Measurements from ENCODE around the gene PITHD1.
A peak's percentile ranks its signal among the peaks of the same experiment; 100 is the strongest.
"Not testable (repeated sequence)": the region's sequence is repeated elsewhere in the genome, so short reads cannot be mapped to it uniquely, and the experiment has no call there.

PITHD1 gene, protein sequence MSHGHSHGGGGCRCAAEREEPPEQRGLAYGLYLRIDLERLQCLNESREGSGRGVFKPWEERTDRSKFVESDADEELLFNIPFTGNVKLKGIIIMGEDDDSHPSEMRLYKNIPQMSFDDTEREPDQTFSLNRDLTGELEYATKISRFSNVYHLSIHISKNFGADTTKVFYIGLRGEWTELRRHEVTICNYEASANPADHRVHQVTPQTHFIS

DNA sequence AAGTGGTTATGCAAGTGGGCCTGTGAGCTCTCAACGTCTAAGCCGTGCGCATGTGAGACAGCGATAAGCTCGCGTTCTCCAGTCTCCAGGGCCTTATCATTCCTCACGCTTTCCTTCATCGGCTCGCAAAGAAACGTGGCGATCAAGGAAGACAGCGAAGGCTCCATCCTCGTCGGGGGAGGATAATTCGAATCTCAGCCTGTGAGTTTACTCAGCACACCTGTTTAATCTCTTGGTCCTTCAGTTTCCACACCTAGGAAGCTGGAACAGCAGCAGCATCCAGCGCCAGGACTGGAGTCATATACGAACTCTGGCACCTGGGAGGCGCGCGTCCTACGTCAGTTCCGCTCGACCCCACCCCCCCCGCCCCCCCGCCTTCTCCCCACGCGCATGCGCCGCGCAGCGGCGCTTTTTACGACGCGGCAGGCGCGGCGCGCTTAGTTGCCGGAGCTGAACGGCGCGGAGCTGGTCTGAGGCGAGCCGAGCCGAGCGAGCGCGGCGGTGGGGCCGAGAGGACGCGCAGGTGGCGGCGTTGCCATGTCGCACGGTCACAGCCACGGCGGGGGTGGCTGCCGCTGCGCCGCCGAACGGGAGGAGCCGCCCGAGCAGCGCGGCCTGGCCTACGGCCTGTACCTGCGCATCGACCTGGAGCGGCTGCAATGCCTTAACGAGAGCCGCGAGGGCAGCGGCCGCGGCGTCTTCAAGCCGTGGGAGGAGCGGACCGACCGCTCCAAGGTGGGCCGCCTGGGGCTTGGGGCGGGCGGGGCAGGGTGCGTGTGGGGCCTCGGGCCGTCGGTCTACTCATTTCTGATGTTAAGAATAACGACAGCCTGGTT, at the start of gene PITHD1:
Gene PITHD1 (plus strand): TSS at position 440 of the 836 bp plus-strand sequence. CDS start 98 bp downstream, at position 538.
- peak; percentile 93 for DNase-seq (ENCODE audit: low read depth)
- peak within 1 kb of the TSS; percentile 94 for H3K4me3 ChIP-seq (ENCODE audit: low read depth, low read length)
- TF ChIP-seq, protein P1, sequence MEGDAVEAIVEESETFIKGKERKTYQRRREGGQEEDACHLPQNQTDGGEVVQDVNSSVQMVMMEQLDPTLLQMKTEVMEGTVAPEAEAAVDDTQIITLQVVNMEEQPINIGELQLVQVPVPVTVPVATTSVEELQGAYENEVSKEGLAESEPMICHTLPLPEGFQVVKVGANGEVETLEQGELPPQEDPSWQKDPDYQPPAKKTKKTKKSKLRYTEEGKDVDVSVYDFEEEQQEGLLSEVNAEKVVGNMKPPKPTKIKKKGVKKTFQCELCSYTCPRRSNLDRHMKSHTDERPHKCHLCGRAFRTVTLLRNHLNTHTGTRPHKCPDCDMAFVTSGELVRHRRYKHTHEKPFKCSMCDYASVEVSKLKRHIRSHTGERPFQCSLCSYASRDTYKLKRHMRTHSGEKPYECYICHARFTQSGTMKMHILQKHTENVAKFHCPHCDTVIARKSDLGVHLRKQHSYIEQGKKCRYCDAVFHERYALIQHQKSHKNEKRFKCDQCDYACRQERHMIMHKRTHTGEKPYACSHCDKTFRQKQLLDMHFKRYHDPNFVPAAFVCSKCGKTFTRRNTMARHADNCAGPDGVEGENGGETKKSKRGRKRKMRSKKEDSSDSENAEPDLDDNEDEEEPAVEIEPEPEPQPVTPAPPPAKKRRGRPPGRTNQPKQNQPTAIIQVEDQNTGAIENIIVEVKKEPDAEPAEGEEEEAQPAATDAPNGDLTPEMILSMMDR (IDR thresholded peaks at IDR 0.05; ENCODE audit: insufficient read depth, low read depth, low read length, missing control alignments): no peak

DNA sequence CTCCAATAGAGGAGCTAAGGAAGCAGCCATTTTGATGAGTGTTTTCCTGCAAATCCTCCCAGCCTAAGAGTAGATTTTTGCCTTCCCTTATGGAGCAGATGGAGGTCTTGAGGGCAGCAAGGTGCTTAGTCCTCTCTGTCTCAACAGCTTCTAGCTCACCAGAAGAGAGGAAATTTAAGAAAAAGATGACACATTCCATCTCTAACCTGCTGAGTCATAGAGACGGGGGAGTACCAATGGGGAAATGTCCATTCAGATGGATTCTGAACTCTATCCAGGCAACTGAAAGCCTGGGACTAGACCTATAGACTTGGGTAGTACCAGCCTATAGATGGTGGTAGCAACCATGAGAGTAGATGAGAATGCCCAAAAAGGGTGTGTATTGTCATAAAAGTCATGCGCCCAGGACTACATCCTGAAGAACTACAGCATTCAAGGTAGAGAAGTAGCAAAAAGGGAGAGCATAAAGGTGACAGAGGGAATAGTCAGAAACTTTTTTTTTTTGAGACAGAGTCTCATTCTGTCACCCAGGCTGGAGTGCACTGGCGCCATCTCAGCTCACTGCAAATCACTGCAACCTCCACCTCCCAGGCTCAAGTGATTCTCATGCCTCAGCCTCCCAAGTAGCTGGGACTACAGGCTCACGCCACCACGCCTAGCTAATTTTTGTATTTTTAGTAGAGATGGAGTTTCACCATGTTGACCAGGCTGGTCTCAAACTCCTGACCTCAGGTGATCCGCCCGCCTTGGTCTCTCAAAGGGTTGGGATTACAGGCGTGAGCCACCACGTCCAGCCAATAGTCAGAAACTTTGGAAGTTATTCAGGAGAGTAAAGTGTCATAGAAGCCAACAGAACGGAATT, 45.6 kb upstream of the PITHD1 start:
- TF ChIP-seq, protein P1 (IDR thresholded peaks at IDR 0.05; ENCODE audit: insufficient read depth, low read depth, low read length, missing control alignments): no peak
- no peak overlapping the region for H3K4me3 ChIP-seq (ENCODE audit: low read depth, low read length)
- no peak for DNase-seq (ENCODE audit: low read depth)

DNA sequence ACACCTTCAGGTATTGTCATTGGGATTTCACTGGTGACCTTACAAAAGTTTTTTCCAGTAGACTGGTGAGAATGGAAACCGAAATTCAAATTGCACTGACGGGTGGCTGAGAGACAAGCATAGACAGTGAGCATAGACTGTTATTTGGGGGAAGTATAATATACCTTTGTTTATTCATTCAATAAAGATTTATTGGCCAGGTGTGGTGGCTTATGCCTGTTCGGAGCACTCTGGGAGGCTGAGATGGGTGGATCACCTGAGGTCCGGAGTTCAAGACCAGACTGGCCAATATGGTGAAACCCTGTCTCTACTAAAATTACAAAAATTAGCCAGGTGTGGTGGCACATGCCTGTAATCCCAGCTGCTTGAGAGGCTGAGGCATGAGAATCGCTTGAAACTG, 44.9 kb upstream of the PITHD1 start:
- H3K4me3 ChIP-seq (ENCODE audit: low read depth, low read length); DNase-seq (ENCODE audit: low read depth): not testable (repeated sequence)

DNA sequence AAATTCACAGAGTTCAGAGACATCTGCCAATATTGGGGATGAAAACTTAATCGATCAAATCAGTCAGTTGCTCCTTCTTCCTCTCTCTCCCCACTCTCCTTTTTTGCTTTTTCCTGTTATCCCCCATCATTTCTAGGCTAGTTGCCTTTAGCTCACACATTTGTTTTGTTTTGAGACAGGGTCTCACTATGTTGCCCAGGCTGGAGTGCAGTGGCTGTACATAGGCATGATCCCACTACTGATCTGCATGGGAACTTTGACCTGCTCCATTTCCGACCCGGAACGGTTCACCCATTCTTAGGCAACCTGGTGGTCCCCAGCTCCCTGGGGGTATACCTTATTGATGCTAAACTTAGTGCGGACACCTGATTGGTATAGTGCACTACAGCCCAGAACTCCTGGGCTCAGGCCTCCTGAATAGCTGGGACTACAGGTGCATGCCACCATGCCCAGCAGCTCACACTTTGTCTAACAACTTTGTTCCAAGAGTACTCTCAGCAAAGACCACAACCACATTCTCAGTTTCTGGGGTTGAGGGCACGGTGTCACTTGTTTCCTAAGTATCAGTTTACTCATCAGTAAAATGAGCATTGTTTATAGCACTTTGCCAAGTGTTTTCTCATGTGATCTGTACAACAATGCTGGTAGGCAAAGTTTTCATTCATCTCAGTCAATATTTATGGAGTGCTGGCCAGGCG, 41.6 kb upstream of the PITHD1 start:
- TF ChIP-seq, protein P1 (IDR thresholded peaks at IDR 0.05; ENCODE audit: insufficient read depth, low read depth, low read length, missing control alignments): no peak
- no peak overlapping the region for H3K4me3 ChIP-seq (ENCODE audit: low read depth, low read length)
- peak; percentile 69 for DNase-seq (ENCODE audit: low read depth)

DNA sequence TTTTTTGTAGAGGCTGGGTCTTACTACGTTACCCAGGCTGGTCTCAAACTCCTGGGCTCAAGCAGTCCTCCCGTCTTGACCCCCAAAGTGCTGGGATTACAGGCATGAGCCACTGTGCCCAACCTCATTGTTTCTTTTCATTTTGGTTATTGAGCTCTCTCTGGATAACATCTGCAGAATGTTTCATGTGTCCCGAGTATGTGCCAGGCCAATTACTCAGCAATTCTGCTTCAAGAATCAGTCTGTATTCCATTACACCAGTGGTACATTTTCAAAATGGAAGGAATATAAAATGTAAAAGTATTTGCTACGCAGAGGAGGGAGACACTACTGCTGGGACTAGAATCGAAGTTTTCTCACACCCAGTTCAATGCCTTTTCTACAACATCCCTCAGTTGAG, 36.6 kb upstream of the PITHD1 start:
- no peak for DNase-seq (ENCODE audit: low read depth)
- H3K4me3 ChIP-seq (ENCODE audit: low read depth, low read length): no peak overlapping the region
- TF ChIP-seq, protein P1 (IDR thresholded peaks at IDR 0.05; ENCODE audit: insufficient read depth, low read depth, low read length, missing control alignments): no peak

DNA sequence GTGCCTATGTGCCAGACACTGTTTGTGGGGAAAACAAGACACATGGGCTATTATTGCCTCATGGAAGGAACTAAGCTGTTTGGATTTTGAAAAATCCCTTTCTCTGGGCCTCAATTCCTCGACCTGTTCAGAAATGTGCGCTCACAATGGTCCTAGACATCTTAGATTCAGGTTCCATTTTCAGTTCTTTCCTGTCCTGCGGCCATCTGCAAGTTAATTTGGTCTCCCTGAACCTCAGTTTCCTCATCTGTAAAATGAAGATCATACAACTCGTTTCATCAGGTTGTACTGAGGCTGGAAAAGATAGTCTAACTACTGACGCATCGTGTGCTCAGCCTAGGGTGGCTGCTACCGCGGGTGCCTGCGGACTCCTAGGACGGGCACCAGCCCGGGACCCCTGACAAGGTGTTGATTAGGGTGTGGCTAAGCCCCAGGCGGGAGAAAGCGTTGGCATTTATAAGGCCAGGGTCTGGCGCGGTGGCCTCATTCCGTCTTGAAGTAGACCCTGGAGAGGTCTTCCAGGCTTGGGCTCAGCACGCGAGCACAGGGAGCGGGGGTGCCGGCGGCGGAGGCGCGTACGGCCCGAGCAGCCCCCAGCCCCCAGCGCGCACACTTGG, 35.4 kb upstream of the PITHD1 start:
- no peak for DNase-seq (ENCODE audit: low read depth)
- peak overlapping the region; percentile 74 for H3K4me3 ChIP-seq (ENCODE audit: low read depth, low read length)
- TF ChIP-seq, protein P1 (IDR thresholded peaks at IDR 0.05; ENCODE audit: insufficient read depth, low read depth, low read length, missing control alignments): no peak
